ENCODE results near the gene HDAC4.
"Not testable (repeated sequence)": the region's sequence is repeated elsewhere in the genome, so short reads cannot be mapped to it uniquely, and the experiment has no call there.

Gene HDAC4

GRCh38 chr2:239055756-239056493 lies 344.9 kb downstream of the HDAC4 start:
- peak; percentile 7 for DNase-seq

GRCh38 chr2:239054921-239055320 lies 345.9 kb downstream of the HDAC4 start:
- no peak for DNase-seq

- DNase-seq = no peak
Observed at GRCh38 chr2:239053801-239054503, 346.9 kb downstream of the HDAC4 start.

- no peak for DNase-seq
Observed at GRCh38 chr2:239052798-239053665, 347.8 kb downstream of the HDAC4 start.

GRCh38 chr2:239051891-239052445 lies 348.9 kb downstream of the HDAC4 start:
- DNase-seq = no peak

GRCh38 chr2:239050252-239050649 lies 350.6 kb downstream of the HDAC4 start:
- no peak for DNase-seq

GRCh38 chr2:239049421-239050251 lies 351.2 kb downstream of the HDAC4 start:
- DNase-seq = peak; percentile 59

GRCh38 chr2:239048736-239049135 lies 352.1 kb downstream of the HDAC4 start:
- no peak for DNase-seq

- no peak for DNase-seq
Observed at GRCh38 chr2:239047861-239048260, 353.0 kb downstream of the HDAC4 start.

GRCh38 chr2:239047420-239047819 lies 353.4 kb downstream of the HDAC4 start:
- DNase-seq = no peak

- no peak for DNase-seq
Observed at GRCh38 chr2:239046822-239047221, 354.0 kb downstream of the HDAC4 start.

GRCh38 chr2:239044336-239044735 lies 356.5 kb downstream of the HDAC4 start:
- no peak for DNase-seq

GRCh38 chr2:239043326-239043725 lies 357.5 kb downstream of the HDAC4 start:
- no peak for DNase-seq

GRCh38 chr2:239042551-239043320 lies 358.1 kb downstream of the HDAC4 start:
- no peak for DNase-seq

GRCh38 chr2:239042046-239042445 lies 358.8 kb downstream of the HDAC4 start:
- no peak for DNase-seq

GRCh38 chr2:239041062-239041461 lies 359.8 kb downstream of the HDAC4 start:
- DNase-seq = no peak

GRCh38 chr2:239040152-239040761 lies 360.6 kb downstream of the HDAC4 start:
- DNase-seq = no peak

- DNase-seq = no peak
Observed at GRCh38 chr2:239039479-239039861, 361.4 kb downstream of the HDAC4 start.

- DNase-seq = no peak
Observed at GRCh38 chr2:239038773-239039478, 361.9 kb downstream of the HDAC4 start.

GRCh38 chr2:239038284-239038683 lies 362.5 kb downstream of the HDAC4 start:
- not testable (repeated sequence) for DNase-seq

All from fibroblast of skin of back (primary cell).